ENCODE measurements around the gene F12. TPM values are rescaled to one million over a fixed set of nuclear protein-coding genes. Genes with fewer than 3 reads are reported as not detected.
"Not testable (repeated sequence)": the region's sequence is repeated elsewhere in the genome, so short reads cannot be mapped to it uniquely, and the experiment has no call there.

The F12 gene
- total and polyA plus RNA-seq, 10 donors = 0.60 to 2.3 (median 1.1) TPM

- Histone ChIP-seq H3K4me3 (no peak overlapping the region), H3K9me3 (no peaks in the 10 kb centered on the region), H3K36me3 (no peaks in the 10 kb centered on the region), H3K4me1 (peaks cover 18 to 47% (median 27%) of the 10 kb centered on the region in 6 donors), H3K27ac (no peak overlapping the region), H3K27me3 (replicated peaks in 1 of 7) (no peaks in the 10 kb centered on the region)
- intact Hi-C loops (cut with DNase I; ENCODE audit: low total_unique reads) = no loop called here
- TF ChIP-seq CTCF (IDR thresholded peaks at IDR 0.05 in 8 of 11, conservative IDR thresholded peaks at IDR 0.05 in 3 of 11) = no peak
- TF ChIP-seq POLR2A (IDR thresholded peaks at IDR 0.05) = no peak
- no peak for TF ChIP-seq POLR2AphosphoS5 (IDR thresholded peaks at IDR 0.05)
- WGBS, 5 donors = 81 to 96% (median 90%) methylated on average over 2 of the region's 2 CpGs
- DNase-seq = no peak
Observed at GRCh38 chr5:177423671-177424070, 14.3 kb upstream of the F12 start.

- intact Hi-C loops (cut with DNase I; ENCODE audit: low total_unique reads) = no loop called here
- Histone ChIP-seq H3K9me3 (no peaks in the 10 kb centered on the region), H3K27ac (no peak overlapping the region), H3K27me3 (replicated peaks in 1 of 7) (no peaks in the 10 kb centered on the region), H3K4me3 (no peak overlapping the region), H3K4me1 (peaks cover 5 to 42% (median 13%) of the 10 kb centered on the region in 6 donors), H3K36me3 (no peaks in the 10 kb centered on the region)
- 82 to 88% (median 87%) methylated on average over 6 of the region's 6 CpGs for WGBS, 5 donors
- no peak for DNase-seq
- no peak for TF ChIP-seq POLR2A (IDR thresholded peaks at IDR 0.05)
- no peak for TF ChIP-seq CTCF (IDR thresholded peaks at IDR 0.05 in 8 of 11, conservative IDR thresholded peaks at IDR 0.05 in 3 of 11)
- TF ChIP-seq POLR2AphosphoS5 (IDR thresholded peaks at IDR 0.05) = no peak
Observed at GRCh38 chr5:177421062-177421798, 11.9 kb upstream of the F12 start.

- H3K4me3 ChIP-seq; H3K27ac ChIP-seq; H3K36me3 ChIP-seq; intact Hi-C loops (cut with DNase I; ENCODE audit: low total_unique reads); H3K27me3 ChIP-seq (replicated peaks in 1 of 7); DNase-seq; H3K9me3 ChIP-seq: not testable (repeated sequence)
- peaks cover 3 to 45% (median 12%) of the 10 kb centered on the region in 6 donors for H3K4me1 ChIP-seq
- 70 to 90% (median 73%) methylated on average over 6 to 7 of the region's 7 CpGs for WGBS, 5 donors
Observed at GRCh38 chr5:177420472-177420871, 11.1 kb upstream of the F12 start.

GRCh38 chr5:177419046-177419445 is 9.7 kb upstream of the F12 start:
- no peaks in the 10 kb centered on the region for H3K27me3 ChIP-seq (replicated peaks in 1 of 7)
- no peak for DNase-seq
- H3K4me1 ChIP-seq = peaks cover 0 to 41% (median 6%) of the 10 kb centered on the region in 6 donors
- intact Hi-C loops (cut with DNase I; ENCODE audit: low total_unique reads) = no loop called here
- H3K9me3 ChIP-seq = no peaks in the 10 kb centered on the region
- no peaks in the 10 kb centered on the region for H3K36me3 ChIP-seq
- H3K4me3 ChIP-seq = no peak overlapping the region
- TF ChIP-seq POLR2A (IDR thresholded peaks at IDR 0.05) = no peak
- TF ChIP-seq CTCF (IDR thresholded peaks at IDR 0.05 in 8 of 11, conservative IDR thresholded peaks at IDR 0.05 in 3 of 11) = no peak
- TF ChIP-seq POLR2AphosphoS5 (IDR thresholded peaks at IDR 0.05) = peak in 1 of 3 donors; percentile 20
- peak overlapping the region in 2 of 8 donors; percentile 21 to 59 for H3K27ac ChIP-seq
- WGBS, 5 donors = 65 to 86% (median 84%) methylated on average over 3 of the region's 3 CpGs

- H3K4me1 ChIP-seq = peaks cover 0 to 52% (median 12%) of the 10 kb centered on the region in 6 donors
- peak overlapping the region in 2 of 8 donors; percentile 57 to 69 for H3K27ac ChIP-seq
- H3K27me3 ChIP-seq (replicated peaks in 1 of 7); H3K9me3 ChIP-seq; DNase-seq; H3K4me3 ChIP-seq; H3K36me3 ChIP-seq; intact Hi-C loops (cut with DNase I; ENCODE audit: low total_unique reads): not testable (repeated sequence)
- 66 to 77% (median 71%) methylated on average over 6 of the region's 6 CpGs for WGBS, 5 donors
Observed at GRCh38 chr5:177417081-177417480, 7.7 kb upstream of the F12 start.
